Measurements from ENCODE around the gene FBXO2.
"Not testable (repeated sequence)": the region's sequence is repeated elsewhere in the genome, so short reads cannot be mapped to it uniquely, and the experiment has no call there.

DNA sequence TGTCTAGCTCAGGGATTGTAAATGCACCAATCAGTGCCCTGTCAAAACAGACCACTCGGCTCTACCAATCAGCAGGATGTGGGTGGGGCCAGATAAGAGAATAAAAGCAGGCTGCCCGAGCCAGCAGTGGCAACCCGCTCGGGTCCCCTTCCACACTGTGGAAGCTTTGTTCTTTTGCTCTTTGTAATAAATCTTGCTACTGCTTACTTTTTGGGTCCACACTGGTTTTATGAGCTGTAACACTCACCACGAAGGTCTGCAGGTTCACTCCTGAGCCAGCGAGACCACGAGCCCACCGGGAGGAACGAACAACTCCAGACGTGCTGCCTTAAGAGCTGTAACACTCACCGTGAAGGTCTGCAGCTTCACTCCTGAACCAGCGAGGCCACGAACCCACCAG lies 44.9 kb downstream of the FBXO2 start:
- TF ChIP-seq, protein P1, sequence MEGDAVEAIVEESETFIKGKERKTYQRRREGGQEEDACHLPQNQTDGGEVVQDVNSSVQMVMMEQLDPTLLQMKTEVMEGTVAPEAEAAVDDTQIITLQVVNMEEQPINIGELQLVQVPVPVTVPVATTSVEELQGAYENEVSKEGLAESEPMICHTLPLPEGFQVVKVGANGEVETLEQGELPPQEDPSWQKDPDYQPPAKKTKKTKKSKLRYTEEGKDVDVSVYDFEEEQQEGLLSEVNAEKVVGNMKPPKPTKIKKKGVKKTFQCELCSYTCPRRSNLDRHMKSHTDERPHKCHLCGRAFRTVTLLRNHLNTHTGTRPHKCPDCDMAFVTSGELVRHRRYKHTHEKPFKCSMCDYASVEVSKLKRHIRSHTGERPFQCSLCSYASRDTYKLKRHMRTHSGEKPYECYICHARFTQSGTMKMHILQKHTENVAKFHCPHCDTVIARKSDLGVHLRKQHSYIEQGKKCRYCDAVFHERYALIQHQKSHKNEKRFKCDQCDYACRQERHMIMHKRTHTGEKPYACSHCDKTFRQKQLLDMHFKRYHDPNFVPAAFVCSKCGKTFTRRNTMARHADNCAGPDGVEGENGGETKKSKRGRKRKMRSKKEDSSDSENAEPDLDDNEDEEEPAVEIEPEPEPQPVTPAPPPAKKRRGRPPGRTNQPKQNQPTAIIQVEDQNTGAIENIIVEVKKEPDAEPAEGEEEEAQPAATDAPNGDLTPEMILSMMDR (conservative IDR thresholded peaks at IDR 0.05 in 1 of 2, IDR thresholded peaks at IDR 0.05 in 1 of 2; ENCODE audit: extremely low read depth in 1 of 2, insufficient read depth in 1 of 2, low read depth in 1 of 2, low read length in 2 of 2), result not testable (repeated sequence)
- TF ChIP-seq EZH2 (IDR thresholded peaks at IDR 0.05; ENCODE audit: borderline replicate concordance, low read length), result not testable (repeated sequence)
